Vagina (tissue), 2 donors: Measurements from ENCODE around the gene SCIN. TPM values are rescaled to one million over a fixed set of nuclear protein-coding genes. Genes with fewer than 3 reads are reported as not detected.

Experiments used
- DNase-seq, 2 donors: peaks; one replicate each; pipeline ENCODE4 v3.0.0-alpha.2; 2017; ENCODE audit errors: extremely low spot score in 2 of 2
- H3K27ac ChIP-seq: fragments of 200-600 bp; sonication (generic); one replicate; pipeline ENCODE4 v1.5.1; 2019
- H3K27me3 ChIP-seq: fragments of 200-600 bp; sonication (generic); one replicate; pipeline ENCODE4 v1.5.1; 2019
- H3K36me3 ChIP-seq, 2 donors: fragments of 200-600 bp; sonication (generic); one replicate each; pipeline ENCODE4 v1.5.1; 2017 to 2019
- H3K4me1 ChIP-seq: fragments of 200-600 bp; sonication (generic); one replicate; pipeline ENCODE4 v1.5.1; 2019
- H3K4me3 ChIP-seq, 2 donors: fragments of 200-600 bp; sonication (generic); 1 replicate in 1 of 2; 2 replicates in 1 of 2; pipeline ENCODE4 v1.5.1; 2016 to 2019
- H3K9me3 ChIP-seq: fragments of 200-600 bp; sonication (generic); one replicate; pipeline ENCODE4 v1.5.1; 2019
- POLR2A ChIP-seq, 2 donors: fragments of 450-650 bp; IDR thresholded peaks; one replicate each; pipeline ENCODE4 v1.6.1; 2017; ENCODE audit warnings: antibody characterized with exemption in 2 of 2, mild to moderate bottlenecking in 2 of 2, moderate library complexity in 2 of 2
- POLR2AphosphoS5 ChIP-seq, 2 donors: sonication (generic); formaldehyde crosslinking; IDR thresholded peaks; one replicate each; pipeline ENCODE4 v1.9.0; 2017; ENCODE audit warnings: antibody characterized with exemption in 2 of 2, mild to moderate bottlenecking in 2 of 2, low read depth in 1 of 2; ENCODE audit not compliant: insufficient read depth in 1 of 2
- intact Hi-C: fragments of 100-400 bp; cut with DNase I; formaldehyde crosslinking; loops from one replicate; pipeline ENCODE4 v1.15.1; 2023
- total RNA-seq: library from RNA; depleted of rRNA; stranded (reverse); fragments of >200 nt; gene quantifications from one replicate; pipeline ENCODE4 v1.2.3, GENCODE V29; 2016
- TF ChIP-seq, protein P1 (sequence below), 3 experiments: fragments of 450-650 bp in 2 of 3; fragments of 200-600 bp in 1 of 3; sonication (generic) in 1 of 3; IDR thresholded peaks; one replicate each; pipeline ENCODE4 v1.5.1; 2017 to 2019; ENCODE audit warnings: antibody characterized with exemption in 3 of 3, mild to moderate bottlenecking in 2 of 3, moderate library complexity in 2 of 3

The SCIN gene
- total RNA-seq, 1 donor from 2014 or later = 0.74 TPM

- Histone ChIP-seq H3K27ac (no peak overlapping the region), H3K27me3 (no peaks in the 10 kb centered on the region), H3K4me1 (no peaks in the 10 kb centered on the region), H3K4me3 (no peak overlapping the region), H3K9me3 (no peaks in the 10 kb centered on the region), H3K36me3 (no peaks in the 10 kb centered on the region)
- intact Hi-C loops = loop anchor here (10.0 kb wide), 1 partner anchor 634 kb away; no protein-coding TSS in a partner anchor
- DNase-seq = no peak
- no peak for TF ChIP-seq POLR2AphosphoS5 (IDR thresholded peaks at IDR 0.05; ENCODE audit: insufficient read depth in 1 of 2, low read depth in 1 of 2)
- no peak for TF ChIP-seq POLR2A (IDR thresholded peaks at IDR 0.05)
- TF ChIP-seq, protein P1, sequence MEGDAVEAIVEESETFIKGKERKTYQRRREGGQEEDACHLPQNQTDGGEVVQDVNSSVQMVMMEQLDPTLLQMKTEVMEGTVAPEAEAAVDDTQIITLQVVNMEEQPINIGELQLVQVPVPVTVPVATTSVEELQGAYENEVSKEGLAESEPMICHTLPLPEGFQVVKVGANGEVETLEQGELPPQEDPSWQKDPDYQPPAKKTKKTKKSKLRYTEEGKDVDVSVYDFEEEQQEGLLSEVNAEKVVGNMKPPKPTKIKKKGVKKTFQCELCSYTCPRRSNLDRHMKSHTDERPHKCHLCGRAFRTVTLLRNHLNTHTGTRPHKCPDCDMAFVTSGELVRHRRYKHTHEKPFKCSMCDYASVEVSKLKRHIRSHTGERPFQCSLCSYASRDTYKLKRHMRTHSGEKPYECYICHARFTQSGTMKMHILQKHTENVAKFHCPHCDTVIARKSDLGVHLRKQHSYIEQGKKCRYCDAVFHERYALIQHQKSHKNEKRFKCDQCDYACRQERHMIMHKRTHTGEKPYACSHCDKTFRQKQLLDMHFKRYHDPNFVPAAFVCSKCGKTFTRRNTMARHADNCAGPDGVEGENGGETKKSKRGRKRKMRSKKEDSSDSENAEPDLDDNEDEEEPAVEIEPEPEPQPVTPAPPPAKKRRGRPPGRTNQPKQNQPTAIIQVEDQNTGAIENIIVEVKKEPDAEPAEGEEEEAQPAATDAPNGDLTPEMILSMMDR (IDR thresholded peaks at IDR 0.05) = no peak
Observed at GRCh38 chr7:12630513-12630819, 59.9 kb downstream of the SCIN start.

GRCh38 chr7:12633582-12633981, 63.1 kb downstream of the SCIN start:
- TF ChIP-seq POLR2A (IDR thresholded peaks at IDR 0.05) (no peak), POLR2AphosphoS5 (IDR thresholded peaks at IDR 0.05; ENCODE audit: insufficient read depth in 1 of 2, low read depth in 1 of 2) (no peak)
- TF ChIP-seq, protein P1 (IDR thresholded peaks at IDR 0.05) = no peak
- intact Hi-C loops = loop anchor here (10.0 kb wide), 1 partner anchor 631 kb away; no protein-coding TSS in a partner anchor
- Histone ChIP-seq H3K36me3 (no peaks in the 10 kb centered on the region), H3K27ac (no peak overlapping the region), H3K4me3 (no peak overlapping the region), H3K27me3 (no peaks in the 10 kb centered on the region), H3K9me3 (no peaks in the 10 kb centered on the region), H3K4me1 (no peaks in the 10 kb centered on the region)
- no peak for DNase-seq

GRCh38 chr7:12635830-12636229, 65.3 kb downstream of the SCIN start:
- H3K4me3 ChIP-seq = no peak overlapping the region
- intact Hi-C loops = loop anchor here (10.0 kb wide), 1 partner anchor 629 kb away; no protein-coding TSS in a partner anchor
- H3K36me3 ChIP-seq = no peaks in the 10 kb centered on the region
- no peaks in the 10 kb centered on the region for H3K4me1 ChIP-seq
- TF ChIP-seq POLR2AphosphoS5 (IDR thresholded peaks at IDR 0.05; ENCODE audit: insufficient read depth in 1 of 2, low read depth in 1 of 2) (peak in 1 of 2 donors; percentile 51), POLR2A (IDR thresholded peaks at IDR 0.05) (no peak)
- TF ChIP-seq, protein P1 (IDR thresholded peaks at IDR 0.05) = no peak
- no peaks in the 10 kb centered on the region for H3K9me3 ChIP-seq
- H3K27ac ChIP-seq = no peak overlapping the region
- DNase-seq = no peak
- H3K27me3 ChIP-seq = no peaks in the 10 kb centered on the region

DNA sequence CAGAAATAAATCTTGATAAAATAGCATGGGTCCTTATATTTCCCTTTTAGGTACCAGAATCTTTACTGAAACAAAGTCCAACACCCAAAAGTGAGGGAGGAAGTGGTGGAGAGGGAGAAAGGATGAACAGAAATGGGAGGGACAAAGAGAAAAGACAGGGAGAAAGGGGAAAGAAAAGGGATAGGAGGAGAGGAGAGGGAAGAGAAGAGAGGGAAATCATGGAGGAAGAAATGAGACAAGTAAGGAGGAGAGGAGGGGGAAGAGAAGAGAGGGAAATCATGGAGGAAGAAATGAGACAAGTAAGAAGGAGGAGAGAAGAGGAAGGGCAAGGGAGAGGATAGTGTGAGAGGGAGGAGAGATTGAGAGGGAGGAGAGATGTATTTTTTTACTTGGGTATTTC, 66.8 kb downstream of the SCIN start:
- H3K27ac ChIP-seq = no peak overlapping the region
- H3K36me3 ChIP-seq = no peaks in the 10 kb centered on the region
- no peak for DNase-seq
- H3K4me1 ChIP-seq = no peaks in the 10 kb centered on the region
- intact Hi-C loops = loop anchor here (10.0 kb wide), 1 partner anchor 627 kb away; no protein-coding TSS in a partner anchor
- no peaks in the 10 kb centered on the region for H3K27me3 ChIP-seq
- TF ChIP-seq, protein P1 (IDR thresholded peaks at IDR 0.05) = no peak
- no peak for TF ChIP-seq POLR2AphosphoS5 (IDR thresholded peaks at IDR 0.05; ENCODE audit: insufficient read depth in 1 of 2, low read depth in 1 of 2)
- no peak for TF ChIP-seq POLR2A (IDR thresholded peaks at IDR 0.05)
- H3K4me3 ChIP-seq = no peak overlapping the region
- H3K9me3 ChIP-seq = no peaks in the 10 kb centered on the region

- no peaks in the 10 kb centered on the region for H3K36me3 ChIP-seq
- TF ChIP-seq, protein P1 (IDR thresholded peaks at IDR 0.05) = no peak
- no peak for TF ChIP-seq POLR2A (IDR thresholded peaks at IDR 0.05)
- no peak for TF ChIP-seq POLR2AphosphoS5 (IDR thresholded peaks at IDR 0.05; ENCODE audit: insufficient read depth in 1 of 2, low read depth in 1 of 2)
- H3K27ac ChIP-seq = no peak overlapping the region
- intact Hi-C loops = loop anchor here (10.0 kb wide), 1 partner anchor 627 kb away; no protein-coding TSS in a partner anchor
- H3K4me1 ChIP-seq = no peaks in the 10 kb centered on the region
- H3K27me3 ChIP-seq = no peaks in the 10 kb centered on the region
- peak overlapping the region in 1 of 2 donors; percentile 22 for H3K4me3 ChIP-seq
- no peaks in the 10 kb centered on the region for H3K9me3 ChIP-seq
- no peak for DNase-seq
Observed at GRCh38 chr7:12637819-12638592, 67.5 kb downstream of the SCIN start.
